ENCODE measurements around the gene FAM114A2.

The FAM114A2 gene

DNA sequence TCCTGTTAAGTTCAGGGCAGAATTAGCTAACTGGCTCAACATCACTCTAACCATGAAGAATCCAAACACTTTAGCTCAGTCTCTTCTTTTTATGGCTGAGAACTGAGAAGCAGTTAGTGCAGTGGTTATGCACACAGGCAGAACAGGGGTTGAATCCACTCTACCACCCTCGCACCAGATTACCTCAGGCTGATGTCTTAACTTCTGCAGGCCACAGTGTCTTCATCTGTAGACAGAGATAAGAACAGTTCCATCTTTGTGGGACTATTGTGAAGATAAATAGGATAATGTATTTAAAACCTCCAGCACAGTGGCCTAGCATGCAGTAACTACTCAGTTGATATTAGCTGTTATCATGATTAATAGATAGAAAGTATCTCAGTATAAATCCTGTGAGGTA, 54.8 kb downstream of the FAM114A2 start:
- no peak for DNase-seq (ENCODE audit: low read depth)

DNA sequence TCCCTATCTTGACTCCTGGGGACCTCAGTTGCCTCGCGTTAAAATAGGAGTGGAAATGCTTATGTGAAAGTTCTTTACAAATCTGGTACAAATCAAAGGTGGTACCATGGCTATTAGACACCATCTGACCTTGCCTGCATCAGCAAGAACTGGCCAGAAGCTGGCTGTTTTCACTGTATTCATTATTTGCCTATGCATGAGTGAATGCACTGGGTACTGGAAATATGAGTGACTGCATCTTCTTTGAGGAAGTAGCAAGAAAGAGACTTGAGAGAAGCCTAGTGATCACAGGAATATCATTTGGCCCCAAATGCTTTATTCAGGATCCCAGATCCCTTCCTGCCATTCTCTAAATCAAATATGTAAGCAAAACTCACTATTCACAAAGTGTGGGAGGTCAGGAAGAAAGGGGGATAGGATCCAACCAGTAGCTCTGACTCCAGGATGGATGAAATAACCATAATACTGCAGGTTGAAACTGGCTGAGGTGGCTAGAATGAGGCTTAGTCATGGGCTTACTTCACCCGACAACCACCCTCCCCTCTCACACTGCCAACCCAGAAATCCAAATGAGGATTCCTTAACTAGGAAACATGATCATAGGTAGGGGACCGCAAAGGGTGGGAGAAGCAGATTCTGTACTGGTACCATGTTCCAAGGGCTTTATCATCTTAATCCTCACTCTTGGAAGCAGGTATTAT, 56.7 kb downstream of the FAM114A2 start:
- DNase-seq (ENCODE audit: low read depth): no peak

- no peak for DNase-seq (ENCODE audit: low read depth)
Observed at GRCh38 chr5:153979028-153979783, 59.5 kb downstream of the FAM114A2 start.

DNA sequence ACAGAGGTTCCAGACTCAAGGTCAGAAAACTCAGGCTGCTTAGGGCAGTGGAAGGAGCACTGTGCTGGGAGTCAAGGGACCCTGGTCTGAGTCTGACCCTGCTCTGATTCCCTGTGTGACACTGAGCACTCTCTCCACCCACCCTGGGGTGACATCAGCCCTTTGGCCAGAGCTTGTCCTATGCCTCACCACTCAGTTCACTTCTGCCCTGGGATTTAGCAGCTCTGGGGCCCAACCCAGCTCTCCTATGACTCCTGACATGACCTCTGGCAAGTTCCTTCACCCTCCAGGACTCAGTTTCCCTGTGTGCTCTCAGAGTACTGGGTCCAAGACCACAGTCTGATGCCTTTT, 63.9 kb downstream of the FAM114A2 start:
- DNase-seq (ENCODE audit: low read depth): no peak

DNA sequence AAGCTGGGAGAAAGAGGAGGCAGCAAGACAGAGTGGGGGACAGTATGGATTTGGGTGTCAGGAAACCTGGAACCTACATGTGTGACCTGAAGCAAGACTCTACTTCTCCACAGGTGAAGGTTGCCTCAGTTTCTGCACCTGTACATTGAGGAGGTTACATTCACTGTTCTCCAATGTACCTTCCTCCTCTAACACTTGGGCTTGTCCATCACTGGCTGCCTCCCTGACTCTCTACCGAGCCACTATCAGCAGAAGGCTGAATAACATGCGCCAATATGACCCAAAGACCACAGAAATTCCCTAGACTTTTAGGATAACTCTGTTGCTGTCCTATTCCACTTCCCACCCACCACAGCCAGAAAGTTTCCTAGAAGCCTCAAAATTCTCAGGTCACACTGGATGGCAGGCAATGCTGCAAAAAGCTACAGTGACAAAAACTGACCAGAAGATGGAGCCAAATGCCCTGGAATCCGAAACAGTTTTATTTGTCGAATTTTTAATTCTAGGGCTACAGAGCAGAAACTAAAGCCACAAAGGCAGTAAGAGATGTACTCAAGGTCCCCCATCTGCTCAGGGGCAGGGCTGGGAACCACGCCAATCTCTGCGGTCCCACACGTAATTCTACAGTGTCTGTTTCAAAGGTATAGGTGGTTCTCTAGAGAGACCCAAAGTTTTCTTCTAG, 64.4 kb downstream of the FAM114A2 start:
- no peak for DNase-seq (ENCODE audit: low read depth)

- DNase-seq (ENCODE audit: low read depth): no peak
Observed at GRCh38 chr5:153972240-153972639, 66.5 kb downstream of the FAM114A2 start.

DNA sequence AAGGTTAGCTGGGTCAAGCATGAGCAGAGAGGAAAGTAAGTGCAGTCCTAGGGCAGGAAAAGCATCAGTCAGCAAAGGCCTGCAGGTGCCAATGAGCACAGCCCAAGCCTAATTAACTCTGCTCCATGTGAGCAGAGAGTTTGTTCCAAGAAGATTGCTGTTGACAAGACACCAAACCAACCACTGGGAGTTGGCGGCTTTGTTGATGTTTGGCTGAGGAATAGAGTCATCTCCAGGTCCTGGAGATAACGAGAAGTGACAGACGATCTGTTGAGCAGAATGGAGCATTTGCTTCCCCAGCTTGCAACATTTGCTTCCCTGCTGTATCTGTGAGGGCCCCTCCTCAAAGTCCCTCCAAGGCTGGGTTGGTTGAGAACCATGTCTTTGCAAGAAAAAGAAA, 68.2 kb downstream of the FAM114A2 start:
- DNase-seq (ENCODE audit: low read depth): no peak

DNA sequence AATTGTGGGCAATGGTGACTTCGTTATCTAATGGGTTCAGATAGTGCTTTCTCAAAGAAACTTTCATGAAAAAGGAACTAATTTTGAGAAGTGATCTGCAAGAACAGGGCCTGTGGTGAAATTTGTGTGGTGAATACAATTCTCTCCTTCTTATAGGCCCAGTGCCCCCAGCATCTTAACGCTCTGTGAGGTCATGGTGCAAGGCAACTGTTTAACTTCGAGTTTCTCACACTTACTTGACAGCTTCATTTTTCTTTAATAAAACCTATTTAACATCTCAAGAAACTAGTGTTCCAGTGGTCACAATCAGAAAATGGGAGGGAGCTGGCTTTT, 69.2 kb downstream of the FAM114A2 start:
- DNase-seq (ENCODE audit: low read depth): no peak

DNA sequence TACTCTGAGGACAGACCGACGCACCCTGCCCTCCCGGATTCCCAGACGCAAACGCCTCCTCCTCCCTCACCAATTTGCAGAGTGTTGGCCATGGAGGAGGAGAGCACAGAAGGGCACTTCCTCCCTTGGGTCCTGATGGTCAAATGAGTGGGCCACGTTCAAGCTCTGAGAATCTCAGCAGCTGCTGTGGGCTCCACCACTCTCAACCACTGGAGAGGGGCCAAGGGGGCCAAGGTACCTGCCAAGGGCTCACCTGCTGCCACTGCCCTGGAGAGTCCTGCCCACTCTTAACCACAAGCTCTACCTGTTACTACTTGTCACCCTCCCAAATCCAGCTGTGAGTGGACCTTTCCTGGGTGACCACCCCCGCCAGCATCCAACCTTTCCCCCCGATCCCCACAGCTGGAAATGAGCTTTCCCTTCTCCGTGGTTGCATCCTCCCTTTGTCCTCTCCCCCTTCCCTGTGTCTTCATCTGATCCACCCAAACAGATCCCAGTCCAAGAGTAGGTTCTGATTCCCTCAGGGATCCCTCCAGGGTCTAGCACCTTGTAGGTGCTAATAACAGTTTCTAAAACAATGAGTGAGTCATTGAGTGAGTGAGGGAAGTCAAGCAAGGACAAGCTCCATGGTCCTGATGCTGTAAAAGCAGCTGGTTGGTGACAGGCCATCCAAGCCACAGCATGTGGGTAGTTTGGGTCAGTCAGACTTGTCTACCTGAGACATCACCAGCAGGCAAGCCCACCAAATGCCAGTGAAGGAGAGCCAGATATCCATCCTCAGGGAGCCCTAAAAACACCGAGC, 69.7 kb downstream of the FAM114A2 start:
- no peak for DNase-seq (ENCODE audit: low read depth)

DNA sequence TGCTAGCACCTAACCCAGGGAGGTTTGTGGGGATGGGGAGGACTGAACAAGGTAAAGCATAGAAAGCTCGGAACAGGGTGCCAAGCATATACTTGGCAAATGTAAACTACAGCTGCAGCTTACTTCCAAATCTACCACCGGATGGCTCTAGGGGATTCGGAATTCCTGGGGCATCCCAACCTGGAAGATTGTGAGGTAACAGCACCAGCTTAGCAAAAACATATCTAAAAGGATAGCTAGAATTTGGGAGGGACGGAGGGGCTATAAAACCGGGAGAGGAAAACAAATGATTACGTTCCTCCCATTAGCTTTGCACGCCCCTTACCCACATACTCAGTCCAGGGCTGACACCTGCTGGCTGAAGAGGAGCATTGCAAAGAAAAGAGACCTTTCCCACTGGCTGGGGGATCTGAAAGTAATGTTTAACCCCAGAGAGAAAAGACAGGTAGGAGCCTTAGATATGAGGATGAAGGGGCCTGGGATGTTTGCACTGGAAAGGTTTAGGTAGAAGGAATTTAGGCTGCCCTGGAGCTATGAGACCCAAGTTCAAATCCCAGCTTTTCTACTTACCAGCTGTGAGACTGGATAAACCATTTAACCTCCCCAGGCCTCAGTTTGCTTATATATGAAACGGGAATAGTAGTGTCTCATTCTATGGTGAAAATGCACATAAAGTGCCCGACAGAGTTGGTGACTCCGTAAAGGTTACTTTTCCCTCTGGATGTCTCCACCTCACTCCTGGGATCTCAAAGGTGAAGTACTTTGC, 73.6 kb downstream of the FAM114A2 start:
- DNase-seq (ENCODE audit: low read depth): peak; percentile 43

- no peak for DNase-seq (ENCODE audit: low read depth)
Observed at GRCh38 chr5:153964191-153964879, 74.4 kb downstream of the FAM114A2 start.

DNA sequence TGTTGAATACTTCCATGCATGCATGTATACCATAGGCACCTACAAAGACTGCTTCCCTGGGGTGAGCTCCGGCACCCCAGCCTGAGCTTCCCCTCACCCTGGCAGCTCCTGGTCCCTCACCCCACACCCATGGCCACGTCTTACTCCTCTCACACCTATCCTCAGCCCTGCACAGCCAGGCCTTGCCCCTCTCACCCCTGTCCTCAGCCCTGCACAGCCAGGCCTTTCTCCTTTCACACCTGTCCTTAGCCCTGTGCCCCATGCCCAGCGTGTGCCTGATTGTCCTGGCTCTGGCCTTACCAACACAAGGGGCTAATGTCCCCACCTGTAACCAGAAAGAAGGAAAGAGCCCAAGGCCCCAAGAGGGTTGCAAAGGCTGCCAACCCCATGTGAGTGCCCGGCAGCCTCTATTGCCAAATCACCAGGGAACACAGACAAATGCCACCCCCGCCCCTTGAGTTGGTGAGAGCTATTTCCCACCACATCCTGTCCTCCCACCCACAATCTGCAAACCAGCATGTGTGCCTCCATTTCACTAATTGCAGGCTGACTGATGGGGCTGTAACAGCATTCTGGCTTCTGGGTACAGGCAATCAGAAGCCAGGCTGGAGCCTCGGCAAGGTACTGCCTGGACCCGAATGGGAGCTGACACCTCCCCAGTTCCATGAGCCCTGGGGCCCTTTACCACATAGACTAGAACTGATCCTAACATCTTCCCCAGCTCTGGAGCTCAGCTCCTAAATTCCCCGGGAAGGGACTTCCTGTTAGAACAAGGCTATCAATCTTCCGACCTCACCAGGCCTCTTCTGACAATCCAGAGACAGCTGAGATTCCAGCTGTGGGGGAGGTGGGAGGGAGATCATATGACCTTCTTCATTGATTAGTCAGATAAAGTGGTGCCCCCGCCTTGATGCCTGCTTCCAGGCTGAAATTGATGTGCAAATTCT, 78.2 kb downstream of the FAM114A2 start:
- DNase-seq (ENCODE audit: low read depth): no peak

GRCh38 chr5:153959134-153959957, 79.4 kb downstream of the FAM114A2 start:
- DNase-seq (ENCODE audit: low read depth): peak; percentile 42

- DNase-seq (ENCODE audit: low read depth): no peak
Observed at GRCh38 chr5:153957205-153957604, 81.5 kb downstream of the FAM114A2 start.

DNA sequence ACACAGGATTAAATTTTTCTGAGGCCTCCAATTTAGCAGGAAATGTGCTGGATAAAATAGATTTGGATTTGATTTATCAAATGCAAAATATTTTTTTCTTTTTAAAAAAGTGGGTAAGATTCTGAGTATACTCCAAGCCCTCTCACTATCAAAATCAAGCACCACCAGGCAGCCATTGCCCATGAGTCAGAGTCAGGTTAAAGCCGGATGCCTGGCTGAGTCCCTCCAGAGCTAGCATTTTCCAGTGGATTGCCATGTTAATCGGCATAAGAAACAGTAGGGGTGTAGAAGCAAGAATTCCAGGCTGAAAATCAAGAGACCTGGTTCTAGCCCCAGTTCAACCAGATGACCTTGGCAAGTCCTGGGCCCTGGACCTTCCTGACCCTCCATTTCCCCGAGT, 85.3 kb downstream of the FAM114A2 start:
- DNase-seq (ENCODE audit: low read depth): no peak

- peak; percentile 57 for DNase-seq (ENCODE audit: low read depth)
Observed at GRCh38 chr5:153952893-153953292, 85.8 kb downstream of the FAM114A2 start.

DNA sequence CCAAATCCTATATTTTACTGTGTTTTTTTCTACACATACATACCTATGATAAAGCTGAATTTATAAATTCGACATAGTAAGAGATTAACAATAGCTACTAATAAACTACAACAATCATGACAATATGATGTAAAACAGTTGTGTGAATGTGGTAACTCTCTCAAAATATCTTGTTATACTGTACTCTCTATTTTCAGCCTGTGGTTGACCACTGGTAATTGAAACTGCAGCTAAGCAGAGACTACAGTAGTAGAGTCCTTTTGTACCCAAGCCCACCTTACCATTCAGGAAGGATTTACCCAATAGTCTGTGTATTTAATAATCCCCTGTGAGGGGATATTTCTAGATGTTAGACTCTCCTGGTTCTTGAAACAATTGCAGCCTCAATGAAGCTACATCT, 86.7 kb downstream of the FAM114A2 start:
- DNase-seq (ENCODE audit: low read depth): no peak

DNA sequence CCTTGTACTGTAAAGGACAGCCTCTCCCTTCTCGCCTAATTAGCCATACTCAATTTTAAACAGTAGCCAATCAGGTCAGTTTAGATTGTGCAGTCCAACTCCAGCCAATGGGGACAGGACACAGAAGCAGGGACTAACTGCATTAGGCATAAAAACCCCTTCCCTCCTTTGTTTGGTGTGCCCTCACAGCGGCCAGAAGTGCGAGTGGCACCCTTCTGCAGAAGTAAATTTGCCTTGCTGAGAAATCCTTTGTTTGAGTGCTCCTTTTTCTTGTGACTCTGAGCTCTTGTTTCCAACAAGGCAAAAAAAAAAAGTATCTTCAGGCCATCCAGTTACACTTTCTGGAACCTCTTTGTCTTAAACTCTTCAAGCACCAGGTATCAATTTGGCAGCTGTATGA, 97.4 kb downstream of the FAM114A2 start:
- no peak for DNase-seq (ENCODE audit: low read depth)

Measured in GM04504 (cell line).